ENCODE data around the gene CAMK4. TPM values are rescaled to one million over a fixed set of nuclear protein-coding genes. Genes with fewer than 3 reads are reported as not detected.

Gene CAMK4
- total and polyA plus RNA-seq, 2 experiments from 2014 or later: 4.2 to 7.3 TPM

GRCh38 chr5:111478898-111479297 lies 254.7 kb downstream of the CAMK4 start:
- Mint-ChIP-seq H3K4me3 (no peak overlapping the region), H3K9me3 (no peaks in the 10 kb centered on the region), H3K27me3 (ENCODE audit: insufficient read depth, low read depth, poor library complexity) (peaks cover 2% of the 10 kb centered on the region), H3K27ac (no peak overlapping the region), H3K4me1 (no peaks in the 10 kb centered on the region), H3K36me3 (ENCODE audit: low read depth) (no peaks in the 10 kb centered on the region)
- no peaks in the 10 kb centered on the region for H4K20me1 ChIP-seq (replicated peaks; ENCODE audit: insufficient read depth)
- H3K4me1 ChIP-seq (ENCODE audit: insufficient read depth): no peaks in the 10 kb centered on the region
- no peak overlapping the region for H2AFZ ChIP-seq
- no peaks in the 10 kb centered on the region for H3K36me3 ChIP-seq (ENCODE audit: insufficient read depth)
- no peak for DNase-seq (ENCODE audit: low spot score)
- no peaks in the 10 kb centered on the region for H3K9me2 ChIP-seq (ENCODE audit: insufficient read depth)
- H3K27me3 ChIP-seq (ENCODE audit: insufficient read depth): no peaks in the 10 kb centered on the region
- ATAC-seq: no peak
- H3F3A ChIP-seq (replicated peaks; ENCODE audit: low read depth): no peaks in the 10 kb centered on the region
- H3K27ac ChIP-seq (ENCODE audit: low read depth): no peak overlapping the region
- TF ChIP-seq CREB1 (CRISPR knock-in tag; IDR thresholded peaks at IDR 0.05; ENCODE audit: low read depth): no peak
- no peak for TF ChIP-seq JUNB (IDR thresholded peaks at IDR 0.05; ENCODE audit: unreplicated experiment)
- TF ChIP-seq, protein P1, sequence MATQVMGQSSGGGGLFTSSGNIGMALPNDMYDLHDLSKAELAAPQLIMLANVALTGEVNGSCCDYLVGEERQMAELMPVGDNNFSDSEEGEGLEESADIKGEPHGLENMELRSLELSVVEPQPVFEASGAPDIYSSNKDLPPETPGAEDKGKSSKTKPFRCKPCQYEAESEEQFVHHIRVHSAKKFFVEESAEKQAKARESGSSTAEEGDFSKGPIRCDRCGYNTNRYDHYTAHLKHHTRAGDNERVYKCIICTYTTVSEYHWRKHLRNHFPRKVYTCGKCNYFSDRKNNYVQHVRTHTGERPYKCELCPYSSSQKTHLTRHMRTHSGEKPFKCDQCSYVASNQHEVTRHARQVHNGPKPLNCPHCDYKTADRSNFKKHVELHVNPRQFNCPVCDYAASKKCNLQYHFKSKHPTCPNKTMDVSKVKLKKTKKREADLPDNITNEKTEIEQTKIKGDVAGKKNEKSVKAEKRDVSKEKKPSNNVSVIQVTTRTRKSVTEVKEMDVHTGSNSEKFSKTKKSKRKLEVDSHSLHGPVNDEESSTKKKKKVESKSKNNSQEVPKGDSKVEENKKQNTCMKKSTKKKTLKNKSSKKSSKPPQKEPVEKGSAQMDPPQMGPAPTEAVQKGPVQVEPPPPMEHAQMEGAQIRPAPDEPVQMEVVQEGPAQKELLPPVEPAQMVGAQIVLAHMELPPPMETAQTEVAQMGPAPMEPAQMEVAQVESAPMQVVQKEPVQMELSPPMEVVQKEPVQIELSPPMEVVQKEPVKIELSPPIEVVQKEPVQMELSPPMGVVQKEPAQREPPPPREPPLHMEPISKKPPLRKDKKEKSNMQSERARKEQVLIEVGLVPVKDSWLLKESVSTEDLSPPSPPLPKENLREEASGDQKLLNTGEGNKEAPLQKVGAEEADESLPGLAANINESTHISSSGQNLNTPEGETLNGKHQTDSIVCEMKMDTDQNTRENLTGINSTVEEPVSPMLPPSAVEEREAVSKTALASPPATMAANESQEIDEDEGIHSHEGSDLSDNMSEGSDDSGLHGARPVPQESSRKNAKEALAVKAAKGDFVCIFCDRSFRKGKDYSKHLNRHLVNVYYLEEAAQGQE (IDR thresholded peaks at IDR 0.05; ENCODE audit: unreplicated experiment): no peak
- no peak for TF ChIP-seq EZH2 (IDR thresholded peaks at IDR 0.05; ENCODE audit: low read depth, unreplicated experiment)
- TF ChIP-seq, protein P2, sequence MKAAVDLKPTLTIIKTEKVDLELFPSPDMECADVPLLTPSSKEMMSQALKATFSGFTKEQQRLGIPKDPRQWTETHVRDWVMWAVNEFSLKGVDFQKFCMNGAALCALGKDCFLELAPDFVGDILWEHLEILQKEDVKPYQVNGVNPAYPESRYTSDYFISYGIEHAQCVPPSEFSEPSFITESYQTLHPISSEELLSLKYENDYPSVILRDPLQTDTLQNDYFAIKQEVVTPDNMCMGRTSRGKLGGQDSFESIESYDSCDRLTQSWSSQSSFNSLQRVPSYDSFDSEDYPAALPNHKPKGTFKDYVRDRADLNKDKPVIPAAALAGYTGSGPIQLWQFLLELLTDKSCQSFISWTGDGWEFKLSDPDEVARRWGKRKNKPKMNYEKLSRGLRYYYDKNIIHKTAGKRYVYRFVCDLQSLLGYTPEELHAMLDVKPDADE (IDR thresholded peaks at IDR 0.05): no peak
- TF ChIP-seq ZNF114 (CRISPR knock-in tag; IDR thresholded peaks at IDR 0.05): no peak
- no peak for TF ChIP-seq ZNF331 (CRISPR knock-in tag; IDR thresholded peaks at IDR 0.05; ENCODE audit: low read depth)
- TF ChIP-seq, protein P3, sequence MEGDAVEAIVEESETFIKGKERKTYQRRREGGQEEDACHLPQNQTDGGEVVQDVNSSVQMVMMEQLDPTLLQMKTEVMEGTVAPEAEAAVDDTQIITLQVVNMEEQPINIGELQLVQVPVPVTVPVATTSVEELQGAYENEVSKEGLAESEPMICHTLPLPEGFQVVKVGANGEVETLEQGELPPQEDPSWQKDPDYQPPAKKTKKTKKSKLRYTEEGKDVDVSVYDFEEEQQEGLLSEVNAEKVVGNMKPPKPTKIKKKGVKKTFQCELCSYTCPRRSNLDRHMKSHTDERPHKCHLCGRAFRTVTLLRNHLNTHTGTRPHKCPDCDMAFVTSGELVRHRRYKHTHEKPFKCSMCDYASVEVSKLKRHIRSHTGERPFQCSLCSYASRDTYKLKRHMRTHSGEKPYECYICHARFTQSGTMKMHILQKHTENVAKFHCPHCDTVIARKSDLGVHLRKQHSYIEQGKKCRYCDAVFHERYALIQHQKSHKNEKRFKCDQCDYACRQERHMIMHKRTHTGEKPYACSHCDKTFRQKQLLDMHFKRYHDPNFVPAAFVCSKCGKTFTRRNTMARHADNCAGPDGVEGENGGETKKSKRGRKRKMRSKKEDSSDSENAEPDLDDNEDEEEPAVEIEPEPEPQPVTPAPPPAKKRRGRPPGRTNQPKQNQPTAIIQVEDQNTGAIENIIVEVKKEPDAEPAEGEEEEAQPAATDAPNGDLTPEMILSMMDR (conservative IDR thresholded peaks at IDR 0.05; ENCODE audit: low read depth in 2 of 2): no peak
- TF ChIP-seq ZNF462 (CRISPR knock-in tag; IDR thresholded peaks at IDR 0.05): no peak
- no peak for TF ChIP-seq NANOG (IDR thresholded peaks at IDR 0.05; ENCODE audit: borderline replicate concordance)
- no peak for TF ChIP-seq POLR2AphosphoS5 (IDR thresholded peaks at IDR 0.05; ENCODE audit: low read depth)
- no peak for TF ChIP-seq EZH2phosphoT487 (IDR thresholded peaks at IDR 0.05; ENCODE audit: unreplicated experiment)
- no peak for TF ChIP-seq STAT1 (IDR thresholded peaks at IDR 0.05; ENCODE audit: unreplicated experiment)
- no peaks in the 10 kb centered on the region for H3K79me2 ChIP-seq (replicated peaks; ENCODE audit: insufficient read depth)
- no peak overlapping the region for H3K4me2 ChIP-seq
- H3K4me3 ChIP-seq: no peak overlapping the region
